Stomach (tissue), 9 donors: Measurements from ENCODE around the gene NAIF1. TPM values are rescaled to one million over a fixed set of nuclear protein-coding genes. Genes with fewer than 3 reads are reported as not detected.

Experiments
- DNase-seq, 2 donors: peaks; one replicate each; pipeline versions ENCODE4 v3.0.0 to v3.0.0-alpha.2; 2013 to 2019
- H3K27ac ChIP-seq, 5 donors: fragments of 200-600 bp in 4 of 5; sonication (generic) in 4 of 5; one replicate each; pipeline ENCODE4 v1.5.1; 2013 to 2019; ENCODE audit warnings: mild to moderate bottlenecking in 1 of 5, moderate library complexity in 1 of 5
- H3K27me3 ChIP-seq, 3 donors: fragments of 200-600 bp; sonication (generic); one replicate each; pipeline ENCODE4 v1.5.1; 2017 to 2019; ENCODE audit warnings: mixed run types in 1 of 3
- H3K36me3 ChIP-seq, 4 donors: fragments of 200-600 bp; sonication (generic); 1 replicate in 3 of 4; 2 replicates in 1 of 4; pipeline ENCODE4 v1.5.1; 2016 to 2019
- H3K4me1 ChIP-seq, 4 donors: fragments of 200-600 bp; sonication (generic); one replicate each; pipeline ENCODE4 v1.5.1; 2016 to 2019
- H3K4me3 ChIP-seq, 4 donors: fragments of 200-600 bp; sonication (generic) in 3 of 4; one replicate each; pipeline ENCODE4 v1.5.1; 2016 to 2019; ENCODE audit warnings: mild to moderate bottlenecking in 1 of 4
- H3K9me3 ChIP-seq, 4 donors: fragments of 200-600 bp; sonication (generic); one replicate each; pipeline ENCODE4 v1.5.1; 2016 to 2019
- CTCF ChIP-seq, 7 experiments: fragments of 450-650 bp in 4 of 7; fragments of 200-600 bp in 3 of 7; sonication (generic) in 3 of 7; IDR thresholded peaks; one replicate each; pipeline ENCODE4 v1.5.1; 2016 to 2019; ENCODE audit warnings: antibody characterized with exemption in 7 of 7, control low read depth in 2 of 7, mild to moderate bottlenecking in 1 of 7
- EP300 ChIP-seq: sonication (generic); formaldehyde crosslinking; IDR thresholded peaks from one replicate; pipeline ENCODE4 v1.6.1; 2017; ENCODE audit warnings: antibody characterized with exemption
- POLR2A ChIP-seq, 4 donors: fragments of 450-650 bp; IDR thresholded peaks; one replicate each; pipeline ENCODE4 v1.6.1; 2016; ENCODE audit warnings: antibody characterized with exemption in 4 of 4, control low read depth in 2 of 4, mild to moderate bottlenecking in 1 of 4, moderate library complexity in 1 of 4
- POLR2AphosphoS5 ChIP-seq, 3 donors: sonication (generic); formaldehyde crosslinking; IDR thresholded peaks; one replicate each; pipeline ENCODE4 v1.6.1; 2016; ENCODE audit warnings: antibody characterized with exemption in 3 of 3
- WGBS, 5 donors: extraction: QIAGEN DNeasy Blood & Tissue Kit in 3 of 5; methylation state at CpG; one replicate each; pipeline versions ENCODE4 v1.1.5 to v1.1.7; 2013 to 2018; 5-methylcytosine and 5-hydroxymethylcytosine counted together
- intact Hi-C: fragments of 100-400 bp; cut with DNase I; formaldehyde crosslinking; loops from one replicate; pipeline ENCODE4 v1.15.1; 2023; ENCODE audit warnings: low total_unique reads
- polyA plus RNA-seq, 3 donors: library from polyadenylated mRNA; stranded (reverse); fragments of 200-250 nt; gene quantifications; one replicate each; pipeline ENCODE4 v1.2.3, GENCODE V29; 2013
- total RNA-seq, 5 donors: library from RNA; depleted of rRNA; stranded (reverse); fragments of >200 nt; gene quantifications; one replicate each; pipeline versions ENCODE4 v1.1.0 to v1.2.3, GENCODE V29; 2014 to 2016
- donor health status: healthy with polysubstance abuse.
- donor health status: Bipolar disorder and iron deficiency.
- donor health status: healthy.

The NAIF1 gene
- total and polyA plus RNA-seq, 8 donors: 1.8 to 40.3 (median 7.8) TPM

GRCh38 chr9:128107468-128108268 is 40.5 kb upstream of the NAIF1 start:
- Histone ChIP-seq H3K4me3 (peak overlapping the region in 1 of 4 donors; percentile 10), H3K27ac (peak overlapping the region in 4 of 5 donors; percentile 7 to 97 (median 75)), H3K27me3 (no peaks in the 10 kb centered on the region), H3K9me3 (no peaks in the 10 kb centered on the region), H3K36me3 (peaks cover 62 to 71% (median 68%) of the 10 kb centered on the region in 4 donors), H3K4me1 (peaks cover 29 to 68% (median 63%) of the 10 kb centered on the region in 4 donors)
- intact Hi-C loops: no loop called here
- TF ChIP-seq POLR2AphosphoS5 (IDR thresholded peaks at IDR 0.05) (peak in 1 of 3 donors; percentile 41), CTCF (IDR thresholded peaks at IDR 0.05) (no peak)
- no peak for DNase-seq
- 77 to 83% (median 82%) methylated on average over 9 to 18 of the region's 18 CpGs for WGBS, 5 donors

- H3K4me1 ChIP-seq: peaks cover 29 to 75% (median 67%) of the 10 kb centered on the region in 4 donors
- intact Hi-C loops: no loop called here
- peak in 1 of 3 donors; percentile 2 for TF ChIP-seq POLR2AphosphoS5 (IDR thresholded peaks at IDR 0.05)
- no peak for TF ChIP-seq EP300
- no peaks in the 10 kb centered on the region for H3K27me3 ChIP-seq
- no peak for DNase-seq
- 88 to 94% (median 93%) methylated on average over 17 to 23 of the region's 23 CpGs for WGBS, 5 donors
- no peak overlapping the region for H3K4me3 ChIP-seq
- H3K27ac ChIP-seq: peak overlapping the region in 4 of 5 donors; percentile 33 to 97 (median 68)
- H3K36me3 ChIP-seq: peaks cover 68 to 77% (median 75%) of the 10 kb centered on the region in 4 donors
- H3K9me3 ChIP-seq: no peaks in the 10 kb centered on the region
Measured at GRCh38 chr9:128106940-128107467, 39.9 kb upstream of the NAIF1 start.

- no peak for DNase-seq
Measured at GRCh38 chr9:128106181-128106939, 39.2 kb upstream of the NAIF1 start.

GRCh38 chr9:128105538-128106175 is 38.5 kb upstream of the NAIF1 start:
- intact Hi-C loops: no loop called here
- H3K9me3 ChIP-seq: no peaks in the 10 kb centered on the region
- peaks cover 81 to 91% (median 88%) of the 10 kb centered on the region in 4 donors for H3K36me3 ChIP-seq
- H3K4me3 ChIP-seq: no peak overlapping the region
- 81 to 89% (median 82%) methylated on average over 17 to 21 of the region's 21 CpGs for whole genome bisulfite sequencing, 5 donors
- peaks cover 41 to 78% (median 74%) of the 10 kb centered on the region in 4 donors for H3K4me1 ChIP-seq
- no peak for DNase-seq
- H3K27me3 ChIP-seq: no peaks in the 10 kb centered on the region
- no peak for TF ChIP-seq POLR2A (IDR thresholded peaks at IDR 0.05)
- no peak for TF ChIP-seq EP300
- TF ChIP-seq CTCF (IDR thresholded peaks at IDR 0.05): no peak
- TF ChIP-seq POLR2AphosphoS5 (IDR thresholded peaks at IDR 0.05): no peak
- H3K27ac ChIP-seq: peak overlapping the region; percentile 24 to 97 (median 52)

More at GRCh38 chr9:128106181-128106939, 39.2 kb upstream of the NAIF1 start:
- TF ChIP-seq POLR2AphosphoS5 (IDR thresholded peaks at IDR 0.05) (no peak), EP300 (no peak), POLR2A (IDR thresholded peaks at IDR 0.05) (no peak), CTCF (IDR thresholded peaks at IDR 0.05) (no peak)
- intact Hi-C loops: no loop called here
- Histone ChIP-seq H3K9me3 (no peaks in the 10 kb centered on the region), H3K36me3 (peaks cover 75 to 84% (median 81%) of the 10 kb centered on the region in 4 donors), H3K27ac (peak overlapping the region; percentile 18 to 97 (median 52)), H3K4me3 (no peak overlapping the region), H3K4me1 (peaks cover 34 to 77% (median 70%) of the 10 kb centered on the region in 4 donors), H3K27me3 (no peaks in the 10 kb centered on the region)
- 76 to 88% (median 84%) methylated on average over 19 to 23 of the region's 23 CpGs for WGBS, 5 donors
